Measurements from ENCODE around the gene LMNTD2.

DNA sequence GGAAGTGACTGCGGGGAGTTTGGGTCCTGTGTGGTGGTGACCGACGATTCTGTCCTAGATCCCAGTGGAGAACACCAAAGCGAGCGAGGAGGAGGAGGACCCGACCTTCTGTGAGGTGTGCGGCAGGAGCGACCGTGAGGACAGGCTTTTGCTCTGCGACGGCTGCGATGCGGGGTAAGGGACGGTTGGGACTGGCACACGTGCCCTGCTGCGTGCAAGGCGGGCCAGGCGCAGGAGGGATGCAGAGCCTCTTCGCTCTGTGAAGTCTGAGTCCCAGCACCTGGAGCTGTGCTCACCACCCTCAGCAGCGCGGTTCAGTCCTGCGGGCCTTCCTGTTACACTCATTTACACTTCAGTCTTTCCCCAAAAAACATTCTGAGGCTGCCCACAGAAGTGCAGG is 32.0 kb upstream of the LMNTD2 start:
- TF ChIP-seq, protein P1, sequence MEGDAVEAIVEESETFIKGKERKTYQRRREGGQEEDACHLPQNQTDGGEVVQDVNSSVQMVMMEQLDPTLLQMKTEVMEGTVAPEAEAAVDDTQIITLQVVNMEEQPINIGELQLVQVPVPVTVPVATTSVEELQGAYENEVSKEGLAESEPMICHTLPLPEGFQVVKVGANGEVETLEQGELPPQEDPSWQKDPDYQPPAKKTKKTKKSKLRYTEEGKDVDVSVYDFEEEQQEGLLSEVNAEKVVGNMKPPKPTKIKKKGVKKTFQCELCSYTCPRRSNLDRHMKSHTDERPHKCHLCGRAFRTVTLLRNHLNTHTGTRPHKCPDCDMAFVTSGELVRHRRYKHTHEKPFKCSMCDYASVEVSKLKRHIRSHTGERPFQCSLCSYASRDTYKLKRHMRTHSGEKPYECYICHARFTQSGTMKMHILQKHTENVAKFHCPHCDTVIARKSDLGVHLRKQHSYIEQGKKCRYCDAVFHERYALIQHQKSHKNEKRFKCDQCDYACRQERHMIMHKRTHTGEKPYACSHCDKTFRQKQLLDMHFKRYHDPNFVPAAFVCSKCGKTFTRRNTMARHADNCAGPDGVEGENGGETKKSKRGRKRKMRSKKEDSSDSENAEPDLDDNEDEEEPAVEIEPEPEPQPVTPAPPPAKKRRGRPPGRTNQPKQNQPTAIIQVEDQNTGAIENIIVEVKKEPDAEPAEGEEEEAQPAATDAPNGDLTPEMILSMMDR (IDR thresholded peaks at IDR 0.05; ENCODE audit: poor library complexity) = no peak
- no peak for TF ChIP-seq EZH2 (IDR thresholded peaks at IDR 0.05; ENCODE audit: borderline replicate concordance)
